H54 (cell line): ENCODE measurements around the gene APOL3.
"Not testable (repeated sequence)": the region's sequence is repeated elsewhere in the genome, so short reads cannot be mapped to it uniquely, and the experiment has no call there.

Experiments
- DNase-seq: peaks from one replicate; pipeline ENCODE4 v3.0.0; 2011; ENCODE audit warnings: low spot score, mixed read lengths; ENCODE audit not compliant: insufficient read length
- FAIRE-seq: peaks from 3 replicates; lab custom pipeline; 2011; peaks lifted over from hg19 to GRCh38; lab: Jason Lieb, UNC
- POLR2A ChIP-seq: IDR thresholded peaks from 2 replicates; pipeline ENCODE4 v1.6.1; 2011; ENCODE audit warnings: low read depth, mild to moderate bottlenecking, low read length

APOL3 gene

GRCh38 chr22:36198536-36198935, 38.0 kb upstream of the APOL3 start:
- TF ChIP-seq POLR2A = no peak
- FAIRE-seq (no peak), DNase-seq (no peak)

GRCh38 chr22:36197514-36198146, 37.1 kb upstream of the APOL3 start:
- FAIRE-seq (no peak), DNase-seq (no peak)
- no peak for TF ChIP-seq POLR2A

GRCh38 chr22:36197065-36197440, 36.5 kb upstream of the APOL3 start:
- no peak for TF ChIP-seq POLR2A
- no peak for FAIRE-seq
- DNase-seq = no peak

- TF ChIP-seq POLR2A = no peak
- FAIRE-seq = no peak
These were observed 35.9 kb upstream of the APOL3 start for GRCh38 chr22:36196254-36197064.

GRCh38 chr22:36194971-36195370, 34.4 kb upstream of the APOL3 start:
- peak; percentile 18 for DNase-seq
- FAIRE-seq = no peak
- no peak for TF ChIP-seq POLR2A

More at GRCh38 chr22:36196254-36197064, 35.9 kb upstream of the APOL3 start:
- no peak for DNase-seq

GRCh38 chr22:36194385-36194784, 33.8 kb upstream of the APOL3 start:
- DNase-seq = no peak
- no peak for TF ChIP-seq POLR2A
- FAIRE-seq = no peak

GRCh38 chr22:36193577-36193976, 33.0 kb upstream of the APOL3 start:
- TF ChIP-seq POLR2A = no peak
- FAIRE-seq = no peak
- DNase-seq = no peak

- FAIRE-seq = no peak
These were observed 32.6 kb upstream of the APOL3 start for GRCh38 chr22:36193171-36193570.

GRCh38 chr22:36192542-36192941, 32.0 kb upstream of the APOL3 start:
- no peak for TF ChIP-seq POLR2A
- no peak for DNase-seq
- no peak for FAIRE-seq

More at GRCh38 chr22:36193171-36193570, 32.6 kb upstream of the APOL3 start:
- TF ChIP-seq POLR2A = no peak
- DNase-seq = no peak

GRCh38 chr22:36191106-36191836, 30.7 kb upstream of the APOL3 start:
- TF ChIP-seq POLR2A = no peak
- no peak for FAIRE-seq
- DNase-seq = no peak

- FAIRE-seq = not testable (repeated sequence)
These were observed 27.3 kb upstream of the APOL3 start for GRCh38 chr22:36187862-36188261.

GRCh38 chr22:36185828-36186624, 25.5 kb upstream of the APOL3 start:
- no peak for TF ChIP-seq POLR2A
- FAIRE-seq = no peak

More at GRCh38 chr22:36187862-36188261, 27.3 kb upstream of the APOL3 start:
- not testable (repeated sequence) for DNase-seq

GRCh38 chr22:36184433-36185025, 24.0 kb upstream of the APOL3 start:
- FAIRE-seq (no peak), DNase-seq (no peak)
- TF ChIP-seq POLR2A = no peak

More at GRCh38 chr22:36185828-36186624, 25.5 kb upstream of the APOL3 start:
- no peak for DNase-seq

- FAIRE-seq = no peak
- DNase-seq = no peak
- TF ChIP-seq POLR2A = no peak
These were observed 22.9 kb upstream of the APOL3 start for GRCh38 chr22:36183446-36183845.
